Esophagus (tissue), 2 donors: Measurements from ENCODE around the gene GATA2. TPM values are rescaled to one million over a fixed set of nuclear protein-coding genes. Genes with fewer than 3 reads are reported as not detected.

Experiments used
- H3K27ac ChIP-seq, 2 donors: one replicate each; pipeline ENCODE4 v1.5.1; 2013; ENCODE audit warnings: low read depth in 2 of 2, mild to moderate bottlenecking in 2 of 2, inconsistent platforms in 1 of 2, low read length in 1 of 2, moderate library complexity in 1 of 2
- H3K27me3 ChIP-seq, 2 donors: one replicate each; pipeline ENCODE4 v1.6.1; 2013; ENCODE audit warnings: low read length in 2 of 2, control low read depth in 1 of 2, mild to moderate bottlenecking in 1 of 2; ENCODE audit not compliant: insufficient read depth in 2 of 2, control insufficient read depth in 1 of 2
- H3K36me3 ChIP-seq, 2 donors: one replicate each; pipeline ENCODE4 v1.6.1; 2013; ENCODE audit warnings: low read length in 1 of 2; ENCODE audit not compliant: control insufficient read depth in 2 of 2, insufficient read depth in 2 of 2
- H3K4me1 ChIP-seq, 2 donors: one replicate each; pipeline ENCODE4 v1.6.1; 2013; ENCODE audit warnings: low read length in 1 of 2; ENCODE audit not compliant: control insufficient read depth in 2 of 2, insufficient read depth in 2 of 2
- H3K4me3 ChIP-seq, 2 donors: one replicate each; pipeline ENCODE4 v1.5.1; 2013; ENCODE audit warnings: low read length in 2 of 2, mild to moderate bottlenecking in 2 of 2, low read depth in 1 of 2, moderate library complexity in 1 of 2
- H3K9me3 ChIP-seq, 2 donors: one replicate each; pipeline ENCODE4 v1.6.1; 2013; ENCODE audit warnings: mild to moderate bottlenecking in 2 of 2, low read depth in 1 of 2, low read length in 1 of 2, moderate library complexity in 1 of 2; ENCODE audit not compliant: control insufficient read depth in 2 of 2, insufficient read depth in 1 of 2
- WGBS, 2 donors: extraction: QIAGEN DNeasy Blood & Tissue Kit; methylation state at CpG; one replicate each; pipeline ENCODE4 v1.1.7; 2013; 5-methylcytosine and 5-hydroxymethylcytosine counted together
- polyA plus RNA-seq, 2 donors: library from polyadenylated mRNA; stranded (reverse); fragments of 200-250 nt; gene quantifications; one replicate each; pipeline ENCODE4 v1.2.3, GENCODE V29; 2013
- donor health status: healthy with polysubstance abuse.
- donor health status: Bipolar disorder and iron deficiency.

The GATA2 gene
- polyA plus RNA-seq, 2 donors: 2.2 to 2.3 TPM

GRCh38 chr3:128518587-128519490, 25.8 kb upstream of the GATA2 start:
- H3K9me3 ChIP-seq: no peaks in the 10 kb centered on the region
- peaks cover 2 to 7% of the 10 kb centered on the region in 2 donors for H3K27me3 ChIP-seq
- H3K4me3 ChIP-seq: no peak overlapping the region
- no peaks in the 10 kb centered on the region for H3K4me1 ChIP-seq
- H3K36me3 ChIP-seq: no peaks in the 10 kb centered on the region
- no peak overlapping the region for H3K27ac ChIP-seq
- 76 to 80% methylated on average over 12 of the region's 12 CpGs for WGBS, 2 donors

DNA sequence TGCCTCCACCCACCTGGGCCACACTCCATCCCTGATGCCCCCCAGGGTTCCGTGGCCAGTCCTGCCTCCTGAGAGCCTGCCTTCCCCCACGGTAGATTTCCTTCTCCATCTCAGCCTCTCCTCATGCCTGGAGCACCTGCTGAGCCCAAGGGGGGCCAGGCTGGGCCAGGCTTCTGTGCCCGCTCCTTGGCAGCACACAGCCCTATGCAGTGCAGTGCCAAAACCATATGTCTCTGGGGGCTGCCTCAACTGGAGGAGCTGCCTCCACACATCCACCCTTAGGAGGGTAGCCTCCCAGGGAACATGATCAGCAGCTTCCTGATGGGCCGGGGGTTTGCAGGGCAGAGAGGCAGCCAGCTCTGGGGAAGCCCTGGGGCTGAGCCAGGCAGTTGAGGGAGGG, 24.6 kb upstream of the GATA2 start:
- no peaks in the 10 kb centered on the region for H3K36me3 ChIP-seq
- no peaks in the 10 kb centered on the region for H3K9me3 ChIP-seq
- no peaks in the 10 kb centered on the region for H3K4me1 ChIP-seq
- WGBS, 2 donors: 65 to 71% methylated on average over 4 of the region's 4 CpGs
- H3K27me3 ChIP-seq: peaks cover 2 to 5% of the 10 kb centered on the region in 2 donors
- no peak overlapping the region for H3K27ac ChIP-seq
- no peak overlapping the region for H3K4me3 ChIP-seq

GRCh38 chr3:128515967-128516366, 23.0 kb upstream of the GATA2 start:
- Histone ChIP-seq H3K36me3 (no peaks in the 10 kb centered on the region), H3K27ac (no peak overlapping the region), H3K9me3 (no peaks in the 10 kb centered on the region), H3K27me3 (peaks cover 0 to 2% of the 10 kb centered on the region in 2 donors), H3K4me1 (no peaks in the 10 kb centered on the region), H3K4me3 (no peak overlapping the region)
- 88 to 91% methylated on average over 1 of the region's 1 CpG for WGBS, 2 donors

DNA sequence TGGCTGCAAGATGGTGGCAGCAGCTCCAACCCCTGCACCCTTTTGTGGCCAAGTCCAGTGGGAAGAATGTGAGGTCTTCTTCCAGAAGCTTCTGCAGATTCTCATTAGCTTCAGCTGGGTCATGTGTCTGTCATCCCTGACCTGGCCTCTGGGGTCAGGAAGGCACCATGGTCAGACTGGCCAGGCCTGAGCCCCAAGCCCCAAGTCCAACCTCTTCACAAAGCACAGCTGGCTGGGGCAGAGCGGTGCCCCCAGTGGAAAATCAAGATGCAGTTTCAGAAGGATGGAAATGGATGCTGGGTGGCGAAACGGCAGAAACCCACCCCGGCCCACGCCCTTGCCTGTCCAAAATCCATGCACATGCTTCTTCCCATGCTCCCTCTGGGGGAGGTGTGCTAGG, 15.9 kb upstream of the GATA2 start:
- Histone ChIP-seq H3K4me3 (no peak overlapping the region), H3K36me3 (no peaks in the 10 kb centered on the region), H3K27me3 (no peaks in the 10 kb centered on the region), H3K4me1 (no peaks in the 10 kb centered on the region), H3K27ac (no peak overlapping the region), H3K9me3 (no peaks in the 10 kb centered on the region)
- 87 to 95% methylated on average over 5 of the region's 5 CpGs for WGBS, 2 donors

DNA sequence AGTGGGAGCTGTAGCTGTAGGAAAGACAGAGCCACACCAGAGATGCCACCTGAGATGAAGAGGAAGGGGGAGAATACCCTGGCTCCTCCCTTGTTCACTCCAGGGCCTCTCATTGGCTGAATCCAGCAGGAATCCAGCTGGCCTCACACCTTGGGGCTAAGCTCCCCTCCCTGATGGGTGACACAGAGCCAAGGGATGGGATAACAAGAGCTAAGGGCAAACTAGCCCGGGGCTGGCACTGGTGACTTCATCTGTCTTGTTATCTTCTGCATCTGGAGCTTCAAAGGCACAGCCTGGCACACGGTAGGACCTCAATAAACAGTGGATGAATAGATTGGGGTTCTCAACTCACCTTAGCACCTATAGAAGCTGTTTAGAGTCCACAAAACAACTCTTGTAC, 13.8 kb upstream of the GATA2 start:
- no peaks in the 10 kb centered on the region for H3K27me3 ChIP-seq
- H3K4me1 ChIP-seq: no peaks in the 10 kb centered on the region
- WGBS, 2 donors: 61% methylated on average over 2 of the region's 2 CpGs
- no peak overlapping the region for H3K27ac ChIP-seq
- H3K9me3 ChIP-seq: no peaks in the 10 kb centered on the region
- no peak overlapping the region for H3K4me3 ChIP-seq
- H3K36me3 ChIP-seq: no peaks in the 10 kb centered on the region

DNA sequence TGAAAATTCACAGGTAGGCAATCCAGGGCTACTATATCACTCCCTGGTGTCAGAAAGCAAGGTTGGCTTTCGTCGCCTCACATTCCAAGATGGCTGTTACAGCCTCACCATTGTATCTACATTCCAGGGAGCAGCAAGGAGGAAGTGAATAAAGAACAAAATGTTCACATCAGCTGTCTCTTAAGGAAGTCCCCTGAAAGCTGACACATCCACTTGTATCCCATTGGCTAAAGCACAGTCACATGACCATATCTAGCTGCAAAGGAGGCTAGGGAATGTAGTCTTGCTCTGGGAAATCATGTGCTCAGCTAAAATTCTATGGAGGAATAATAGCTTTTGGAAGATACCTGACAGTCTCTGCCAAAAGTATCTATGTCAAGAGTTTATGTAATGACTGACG, 12.8 kb upstream of the GATA2 start:
- no peaks in the 10 kb centered on the region for H3K4me1 ChIP-seq
- H3K36me3 ChIP-seq: no peaks in the 10 kb centered on the region
- WGBS, 2 donors: 93 to 95% methylated on average over 3 of the region's 3 CpGs
- H3K27ac ChIP-seq: no peak overlapping the region
- H3K4me3 ChIP-seq: no peak overlapping the region
- H3K9me3 ChIP-seq: no peaks in the 10 kb centered on the region
- H3K27me3 ChIP-seq: no peaks in the 10 kb centered on the region

- no peak overlapping the region for H3K27ac ChIP-seq
- H3K4me1 ChIP-seq: no peaks in the 10 kb centered on the region
- 84 to 86% methylated on average over 12 of the region's 12 CpGs for WGBS, 2 donors
- H3K9me3 ChIP-seq: no peaks in the 10 kb centered on the region
- H3K36me3 ChIP-seq: no peaks in the 10 kb centered on the region
- H3K27me3 ChIP-seq: no peaks in the 10 kb centered on the region
- no peak overlapping the region for H3K4me3 ChIP-seq
Measured at GRCh38 chr3:128504963-128505730, 12.1 kb upstream of the GATA2 start.

DNA sequence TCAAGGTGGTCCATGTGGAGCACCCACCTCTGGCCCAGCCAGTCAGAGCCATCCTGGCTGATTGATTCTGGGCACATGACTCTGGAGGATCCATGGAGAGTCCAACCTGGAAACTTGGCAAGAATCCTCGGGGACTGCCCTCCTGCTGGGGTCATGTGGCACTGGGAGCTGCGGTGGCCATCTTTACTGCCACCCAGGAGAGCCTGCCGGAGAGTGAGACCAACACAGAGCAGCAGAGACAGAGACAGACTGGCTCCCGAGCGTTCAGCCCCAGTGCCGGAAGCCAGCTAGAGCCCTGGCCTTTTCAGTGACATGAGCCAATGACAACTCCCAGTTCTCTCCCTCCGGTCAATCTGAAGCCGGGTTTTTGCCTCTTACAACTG, 11.5 kb upstream of the GATA2 start:
- Histone ChIP-seq H3K4me3 (no peak overlapping the region), H3K27me3 (peaks cover 0 to 3% of the 10 kb centered on the region in 2 donors), H3K36me3 (no peaks in the 10 kb centered on the region), H3K27ac (no peak overlapping the region), H3K9me3 (no peaks in the 10 kb centered on the region), H3K4me1 (no peaks in the 10 kb centered on the region)
- whole genome bisulfite sequencing, 2 donors: 91 to 93% methylated on average over 8 of the region's 8 CpGs

GRCh38 chr3:128503751-128504532, 10.9 kb upstream of the GATA2 start:
- H3K9me3 ChIP-seq: no peaks in the 10 kb centered on the region
- peaks cover 5 to 6% of the 10 kb centered on the region in 2 donors for H3K27me3 ChIP-seq
- H3K36me3 ChIP-seq: no peaks in the 10 kb centered on the region
- H3K4me1 ChIP-seq: no peaks in the 10 kb centered on the region
- no peak overlapping the region for H3K4me3 ChIP-seq
- no peak overlapping the region for H3K27ac ChIP-seq
- 88 to 89% methylated on average over 10 of the region's 10 CpGs for WGBS, 2 donors
